GM19193 (cell line): Measurements from ENCODE around the gene LHX2.

Source experiments
- POLR2A ChIP-seq: IDR thresholded peaks from 4 replicates; pipeline ENCODE4 v1.6.1; 2011; ENCODE audit not compliant: insufficient read depth, insufficient read length; ENCODE audit errors: extremely low read depth

Gene LHX2

DNA sequence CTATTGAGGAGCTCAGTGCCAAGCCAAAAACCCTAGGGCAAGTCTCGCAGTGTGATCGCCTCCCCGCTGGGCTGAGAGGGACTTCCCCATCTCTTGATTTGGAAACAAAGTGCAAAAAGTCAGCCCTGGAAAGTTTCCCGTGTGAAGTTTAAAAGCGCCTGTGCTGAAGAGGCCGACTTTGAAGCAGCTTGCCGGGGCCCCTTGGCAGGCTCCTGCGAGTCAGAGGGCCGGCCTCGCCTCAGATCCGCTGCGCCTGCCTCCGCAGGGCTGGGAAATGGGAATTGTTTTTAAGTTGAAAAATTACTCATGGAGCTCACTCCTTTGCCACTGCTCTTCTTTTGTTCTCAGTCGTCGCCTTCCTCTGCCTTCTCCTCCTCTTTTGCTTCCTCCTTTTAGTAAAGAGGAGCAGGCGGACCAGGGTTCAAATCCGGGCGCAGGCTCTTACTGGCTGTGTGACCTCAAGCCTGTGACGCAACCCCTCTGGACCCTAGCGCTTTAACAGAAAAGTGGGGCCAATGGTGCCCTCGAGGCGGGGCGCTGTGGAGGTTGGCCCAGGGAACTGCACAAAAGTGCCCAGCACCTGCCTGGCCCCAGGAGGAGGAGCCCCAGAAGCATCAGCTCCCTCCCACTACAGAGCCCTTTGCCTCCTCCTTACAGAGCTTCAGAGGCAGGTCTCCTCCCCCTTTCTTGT lies 14.7 kb upstream of the LHX2 start:
- peak; percentile 23 for TF ChIP-seq POLR2A

DNA sequence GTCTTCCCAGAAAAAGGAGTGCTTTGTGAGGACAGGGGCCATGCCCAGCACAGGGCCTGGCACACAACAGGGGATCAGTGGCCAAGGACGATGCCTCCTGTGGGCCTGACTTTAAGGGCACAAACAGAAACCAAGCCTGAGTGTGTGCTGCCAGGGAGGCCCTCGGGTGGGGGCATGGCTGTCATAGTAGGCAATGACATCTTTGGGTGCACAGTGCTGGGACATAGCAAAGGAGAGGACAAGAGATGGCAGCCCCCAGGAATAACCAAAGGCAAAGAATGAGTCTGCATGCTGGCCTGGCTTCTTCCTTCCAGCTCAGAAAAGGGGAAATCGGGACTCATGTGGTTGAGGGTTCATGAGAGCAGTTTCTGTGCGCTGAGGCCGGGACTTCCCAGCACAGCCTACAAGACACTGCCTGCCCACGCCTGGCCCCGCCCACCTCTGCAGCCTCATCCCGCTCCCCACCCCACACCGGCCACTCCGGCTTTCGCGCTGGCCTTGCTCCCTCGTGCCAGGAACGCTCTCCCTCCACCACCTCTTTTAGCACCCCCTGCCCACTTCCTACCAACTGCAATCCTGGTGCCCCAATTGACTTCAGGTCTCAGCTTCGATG lies 13.8 kb upstream of the LHX2 start:
- TF ChIP-seq POLR2A: no peak

DNA sequence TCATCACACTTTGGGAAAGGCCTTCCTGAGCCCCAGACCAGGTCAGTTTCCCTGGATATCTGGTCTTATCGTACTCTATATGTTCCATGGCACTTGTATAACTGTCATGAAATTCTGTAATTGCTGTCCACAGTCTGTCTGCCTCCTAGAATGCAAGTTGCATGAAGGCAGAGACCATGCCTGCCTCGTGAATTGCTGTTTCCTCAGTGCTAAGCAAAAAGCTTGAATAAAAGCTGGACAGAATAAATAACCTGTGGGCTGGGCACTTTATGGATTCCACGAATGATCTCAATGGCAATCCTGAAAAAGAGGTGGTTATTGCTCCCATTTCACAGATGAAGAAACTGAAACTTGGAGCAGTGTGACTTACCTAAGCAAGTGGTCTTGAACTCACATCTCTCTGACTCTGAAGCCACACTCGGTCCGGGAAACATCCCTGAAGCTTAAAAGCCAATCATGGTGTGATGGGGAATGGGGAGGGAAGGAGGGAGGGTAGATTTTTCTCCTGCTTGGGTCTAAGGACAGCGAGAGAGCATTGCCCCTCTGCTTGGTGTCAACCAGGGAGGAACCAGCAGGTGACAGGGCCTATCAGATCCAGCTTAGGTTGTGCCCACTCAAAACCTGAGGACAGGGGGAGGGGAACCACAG lies 13.2 kb upstream of the LHX2 start:
- TF ChIP-seq POLR2A: no peak

DNA sequence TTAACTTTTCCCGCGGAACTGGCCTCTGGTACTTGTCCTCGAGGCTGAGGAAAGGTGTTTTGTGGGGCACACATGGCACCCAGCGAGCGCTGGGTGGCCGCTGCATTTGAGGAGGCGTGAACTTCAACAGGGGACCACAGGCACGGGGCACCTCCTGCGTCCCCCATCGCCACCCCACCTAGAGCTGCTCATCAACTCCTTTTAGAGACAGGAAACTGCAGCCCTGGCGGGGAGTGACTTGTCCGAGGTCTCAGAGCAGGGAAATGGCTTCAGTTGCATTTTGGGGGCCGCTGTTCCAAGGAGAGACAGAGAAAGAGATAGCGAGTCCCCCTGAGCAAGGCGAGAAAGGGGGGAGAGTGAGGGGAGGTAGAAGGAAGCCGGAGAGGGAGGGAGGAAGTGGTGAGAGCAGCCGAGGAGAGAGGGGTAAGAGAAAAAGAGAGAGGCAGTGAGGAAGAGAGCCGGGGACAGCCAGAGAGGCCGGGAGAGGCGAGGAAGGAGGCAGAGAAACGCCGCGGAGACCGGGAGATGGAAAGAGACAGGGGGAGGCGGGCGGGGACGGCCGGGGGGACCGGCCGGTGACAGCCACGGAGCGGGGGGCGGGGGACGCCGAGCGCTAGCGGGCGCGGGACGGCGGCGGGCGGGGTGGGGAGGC lies 12.5 kb upstream of the LHX2 start:
- no peak for TF ChIP-seq POLR2A

DNA sequence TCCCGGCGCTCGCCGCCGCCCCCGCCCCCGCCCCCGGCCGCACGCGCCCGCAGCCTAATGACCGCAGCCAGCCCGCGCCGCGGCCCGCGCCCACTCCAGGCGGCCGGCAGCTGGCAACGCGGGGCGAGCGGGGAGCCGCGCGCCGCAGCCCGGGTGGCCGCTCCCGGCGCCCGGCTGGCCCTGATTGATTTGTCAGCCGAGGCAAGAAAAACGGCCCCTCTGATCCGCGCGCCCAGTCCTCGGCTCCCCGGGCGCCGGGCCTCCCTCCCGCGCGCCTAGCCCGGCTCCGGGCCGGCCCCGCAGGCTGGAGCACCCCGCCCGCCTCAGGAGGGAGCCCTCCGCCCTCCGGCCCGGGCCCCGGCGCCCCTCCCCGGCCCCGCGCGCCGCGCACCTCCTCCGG lies 11.9 kb upstream of the LHX2 start:
- TF ChIP-seq POLR2A: no peak

DNA sequence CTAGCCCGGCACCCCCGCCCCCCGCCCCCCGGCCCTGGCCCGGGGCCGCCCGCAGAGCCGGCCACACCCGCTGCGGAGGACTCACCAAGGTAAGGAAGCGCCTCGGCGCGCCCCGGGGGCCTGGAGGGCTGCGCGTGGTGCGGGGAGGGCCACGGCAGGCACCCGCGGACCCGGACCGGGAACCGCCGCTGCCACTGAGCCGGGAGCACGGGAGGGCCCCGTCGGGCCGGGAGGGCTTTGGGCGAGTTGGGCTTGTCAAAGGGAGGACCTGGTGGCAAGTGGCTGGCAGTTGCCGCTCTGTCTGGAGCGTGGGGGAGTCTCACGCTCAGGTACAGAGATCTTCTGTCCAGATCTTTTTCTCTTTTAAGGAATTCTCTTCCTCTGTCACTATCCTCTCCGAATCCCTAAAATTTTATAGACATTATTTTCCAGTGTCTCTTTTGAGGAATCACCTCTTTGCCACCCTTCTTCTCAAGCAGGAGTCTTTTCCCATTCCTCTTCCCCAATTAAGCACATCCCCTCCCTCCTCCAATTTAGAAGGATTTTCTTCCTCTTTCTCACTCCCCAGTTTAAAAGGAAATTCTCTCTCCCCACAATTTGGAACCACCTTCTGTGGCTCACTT lies 11.3 kb upstream of the LHX2 start:
- TF ChIP-seq POLR2A: no peak

DNA sequence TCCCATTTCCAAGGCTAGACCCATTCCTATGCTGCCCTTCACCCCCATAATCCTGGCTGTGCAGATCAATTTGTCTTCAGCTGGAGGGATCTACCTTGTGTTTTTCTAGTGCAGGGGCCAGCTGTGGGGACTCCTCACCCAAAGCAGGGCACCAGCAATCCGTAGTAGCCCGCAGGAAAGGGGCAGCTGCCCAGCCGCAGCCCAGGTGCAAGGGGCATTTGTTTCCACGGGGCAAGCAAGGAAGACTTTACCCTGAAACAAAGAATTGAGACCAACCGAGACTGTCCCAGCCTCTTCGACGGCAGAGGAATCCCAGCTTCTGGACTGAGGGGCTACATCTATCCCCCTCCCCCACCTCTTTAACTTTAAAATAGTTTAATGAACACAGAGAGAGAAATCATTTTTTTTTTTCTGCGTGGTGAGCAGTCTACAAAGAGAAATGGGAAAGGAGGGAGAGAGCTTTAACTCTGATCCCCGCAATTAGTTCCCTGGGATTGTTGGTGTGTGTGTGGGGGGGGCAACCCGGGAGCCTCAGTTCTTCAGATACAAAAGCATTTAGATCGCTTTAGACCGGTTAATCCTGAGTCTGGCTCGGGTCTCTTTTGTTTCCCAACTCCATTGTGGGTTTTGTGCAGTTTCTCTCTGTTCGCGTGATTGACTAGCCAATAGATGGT lies 10.6 kb upstream of the LHX2 start:
- no peak for TF ChIP-seq POLR2A

DNA sequence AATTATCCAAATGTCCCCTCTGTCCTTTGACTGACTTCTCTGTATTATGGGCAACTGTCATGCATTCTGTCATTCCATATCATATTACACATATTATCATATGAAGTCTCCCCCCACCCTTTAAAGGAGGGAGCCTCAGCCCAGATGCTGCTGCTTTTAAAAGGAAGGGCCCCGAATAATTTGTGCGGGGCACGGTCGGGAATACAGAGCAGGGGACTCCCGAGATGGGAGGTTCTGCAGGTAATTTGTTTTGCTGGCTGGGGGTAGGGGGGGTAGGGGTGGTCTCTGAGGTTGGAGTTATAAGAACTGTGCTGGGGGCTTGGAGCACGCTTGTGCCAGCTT lies 10.1 kb upstream of the LHX2 start:
- TF ChIP-seq POLR2A: no peak

DNA sequence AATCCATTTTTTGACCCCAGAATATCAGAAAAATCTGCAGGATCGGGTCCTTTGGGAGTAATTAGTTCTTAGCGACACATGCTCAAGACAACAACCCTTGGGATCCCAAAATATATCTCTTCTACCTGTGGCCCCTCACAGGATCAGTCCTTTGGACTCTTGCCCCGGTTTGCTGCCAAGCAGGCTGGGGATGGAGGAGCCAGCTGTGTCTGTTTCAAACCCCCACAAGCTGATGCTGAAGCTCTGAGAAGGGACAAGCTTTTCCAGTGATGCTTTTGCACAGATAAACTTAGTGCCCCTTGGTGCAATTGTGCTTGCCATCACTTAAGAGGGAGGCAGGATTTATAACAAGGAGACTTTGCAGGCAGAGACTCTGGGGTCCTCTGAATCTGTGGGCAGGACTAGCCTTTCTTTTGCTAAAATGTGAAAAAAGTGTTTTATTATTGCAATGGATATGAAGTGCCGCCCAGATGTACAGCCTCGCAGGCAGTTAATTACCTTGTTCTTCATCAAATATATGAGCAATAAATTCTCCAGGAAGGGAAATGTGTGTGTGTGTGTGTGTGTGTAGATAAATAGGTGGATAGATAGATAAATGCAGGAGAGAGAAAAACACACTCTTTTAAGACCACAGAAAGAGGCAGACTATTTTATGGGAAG lies 9.6 kb upstream of the LHX2 start:
- TF ChIP-seq POLR2A: no peak

DNA sequence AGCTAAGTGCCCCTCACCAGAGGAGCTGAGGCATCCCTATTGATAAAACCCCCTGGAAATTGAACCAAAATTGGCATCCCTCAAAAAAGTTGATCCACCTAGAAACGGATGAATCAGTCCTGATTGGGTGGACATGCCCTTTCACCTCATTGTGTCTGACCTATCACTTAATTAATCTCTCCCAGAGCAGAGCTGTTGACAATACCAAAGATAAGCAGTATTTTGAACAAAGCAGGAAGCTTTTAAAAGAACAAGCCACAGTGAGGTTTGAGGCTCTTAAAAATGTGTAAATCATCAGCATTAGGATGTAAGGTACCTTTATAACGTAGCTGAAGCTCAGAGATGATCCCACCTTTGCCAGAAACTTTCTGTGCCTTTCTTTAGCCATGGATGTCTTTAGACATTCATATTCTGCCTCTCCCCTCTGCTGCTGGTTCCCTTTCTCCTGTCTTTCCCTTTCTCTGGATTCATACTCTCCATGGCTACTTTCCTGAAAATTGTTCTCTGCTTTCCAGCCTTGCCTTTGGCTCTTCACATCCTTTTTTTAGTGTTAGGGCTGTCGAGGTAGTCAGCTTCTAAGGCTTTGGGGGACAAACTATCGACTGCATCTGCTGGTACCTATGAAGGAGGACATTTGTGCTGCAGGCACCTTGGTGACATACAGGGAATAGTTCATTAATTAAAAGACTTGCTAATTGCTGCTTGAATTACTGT lies 7.8 kb upstream of the LHX2 start:
- TF ChIP-seq POLR2A: no peak

DNA sequence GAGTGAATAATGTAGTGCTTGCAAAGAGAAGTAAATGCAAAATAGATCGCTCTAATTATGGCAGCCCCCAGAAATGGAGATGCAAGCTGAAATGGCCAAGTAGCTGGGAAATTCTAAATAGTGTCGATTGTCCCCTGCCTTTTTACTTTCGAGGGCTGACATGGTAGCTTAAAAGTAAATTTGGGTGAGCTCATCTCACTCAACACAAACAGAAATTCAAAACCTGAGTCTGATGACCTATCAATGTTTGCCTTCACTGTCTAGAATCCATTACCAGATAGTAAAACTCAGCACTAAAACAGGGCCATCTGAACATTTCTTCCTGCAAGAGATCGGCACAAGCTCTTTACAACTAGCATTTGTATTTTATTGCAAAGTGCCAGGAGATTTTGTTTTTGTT lies 7.0 kb upstream of the LHX2 start:
- TF ChIP-seq POLR2A: no peak

DNA sequence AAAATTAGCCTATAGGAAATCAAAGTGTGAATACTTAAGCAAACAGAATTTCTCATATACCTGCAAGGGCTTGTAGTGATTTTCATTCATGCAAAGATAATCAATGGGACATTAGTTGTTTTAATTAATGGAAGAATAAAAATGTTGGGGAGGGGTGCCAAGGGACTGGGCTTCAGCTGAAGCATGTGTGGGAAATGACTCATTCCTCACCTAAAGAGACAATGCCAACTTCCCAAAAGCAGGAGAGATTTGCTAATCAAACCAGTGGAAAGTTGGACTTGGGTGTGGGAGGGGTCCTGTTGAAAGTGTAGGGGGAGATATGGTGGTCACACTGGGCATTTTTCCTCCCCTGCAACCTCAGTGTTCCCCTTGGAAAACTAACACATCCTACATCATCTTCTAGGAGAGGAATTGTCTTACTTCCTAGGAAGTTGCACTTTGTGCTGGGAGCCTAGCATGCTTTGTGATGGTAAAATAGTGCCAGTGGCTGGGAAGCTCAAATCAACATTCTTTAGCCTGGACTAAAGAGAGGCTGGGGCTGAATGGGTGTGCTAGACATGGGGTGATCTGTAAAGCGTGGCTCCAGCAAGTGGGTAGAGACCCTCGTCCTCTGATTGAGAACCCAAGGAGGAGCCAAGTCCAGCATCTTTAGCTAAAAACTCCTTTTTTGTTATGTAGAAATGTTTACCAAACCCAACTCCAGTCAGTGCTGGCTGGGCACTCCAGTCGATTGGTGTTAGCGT lies 6.4 kb upstream of the LHX2 start:
- no peak for TF ChIP-seq POLR2A
